ENCODE results near the gene ZBTB46.

Gene ZBTB46

DNA sequence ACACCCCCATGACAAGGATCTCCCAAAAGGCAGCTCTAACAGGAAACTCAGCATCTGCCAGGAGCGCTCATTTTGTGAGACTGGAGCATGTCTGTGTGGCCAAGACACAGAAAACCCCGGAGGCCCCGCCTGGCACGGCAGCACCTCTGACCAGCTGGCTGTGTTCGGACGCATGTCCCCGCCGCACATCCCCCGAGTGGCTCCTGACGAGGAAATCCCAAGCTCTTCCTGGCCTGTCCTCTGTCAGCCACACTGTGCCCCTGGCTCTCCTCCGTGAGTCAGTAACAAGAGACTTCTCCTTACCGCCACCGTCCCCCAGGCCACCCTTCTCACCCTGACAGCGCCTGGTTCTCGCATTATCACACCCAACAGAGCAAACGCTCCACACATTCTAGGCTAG, 77.1 kb downstream of the ZBTB46 start:
- Histone ChIP-seq H3K4me1 (ENCODE audit: control insufficient read depth in 1 of 2, insufficient read depth in 2 of 2, low read length in 2 of 2) (no peaks in the 10 kb centered on the region), H3K36me3 (ENCODE audit: control insufficient read depth in 1 of 2, insufficient read depth in 2 of 2, low read length in 2 of 2) (peaks cover 0 to 7% of the 10 kb centered on the region in 2 donors), H3K4me3 (ENCODE audit: low read depth in 1 of 2, low read length in 2 of 2) (no peak overlapping the region), H3K9me3 (ENCODE audit: control insufficient read depth in 1 of 2, low read length in 2 of 2) (no peaks in the 10 kb centered on the region), H3K27me3 (ENCODE audit: low read depth, low read length) (no peaks in the 10 kb centered on the region), H3K27ac (ENCODE audit: low read length) (no peak overlapping the region)

DNA sequence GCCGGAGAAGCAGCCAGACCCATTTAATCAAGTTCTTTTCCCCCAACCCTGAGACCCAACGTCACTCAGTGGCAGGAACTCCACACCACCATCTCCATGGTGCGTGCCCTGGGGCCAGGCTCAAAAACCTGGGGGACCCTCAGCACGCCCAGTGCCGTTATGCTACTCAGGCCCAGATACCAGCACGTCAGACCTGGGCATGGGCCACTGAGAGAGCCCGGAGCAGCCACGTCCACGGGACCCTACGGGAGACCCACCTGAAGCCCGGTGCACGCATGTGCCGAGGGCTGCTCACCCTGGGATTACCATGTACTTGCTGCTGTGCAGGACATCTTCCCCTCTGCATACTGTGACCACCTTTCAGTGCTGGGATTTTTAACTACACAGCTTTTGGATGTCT, 77.7 kb downstream of the ZBTB46 start:
- Histone ChIP-seq H3K27me3 (ENCODE audit: low read depth, low read length) (no peaks in the 10 kb centered on the region), H3K4me3 (ENCODE audit: low read depth in 1 of 2, low read length in 2 of 2) (no peak overlapping the region), H3K9me3 (ENCODE audit: control insufficient read depth in 1 of 2, low read length in 2 of 2) (no peaks in the 10 kb centered on the region), H3K36me3 (ENCODE audit: control insufficient read depth in 1 of 2, insufficient read depth in 2 of 2, low read length in 2 of 2) (peaks cover 0 to 7% of the 10 kb centered on the region in 2 donors), H3K27ac (ENCODE audit: low read length) (no peak overlapping the region), H3K4me1 (ENCODE audit: control insufficient read depth in 1 of 2, insufficient read depth in 2 of 2, low read length in 2 of 2) (no peaks in the 10 kb centered on the region)

DNA sequence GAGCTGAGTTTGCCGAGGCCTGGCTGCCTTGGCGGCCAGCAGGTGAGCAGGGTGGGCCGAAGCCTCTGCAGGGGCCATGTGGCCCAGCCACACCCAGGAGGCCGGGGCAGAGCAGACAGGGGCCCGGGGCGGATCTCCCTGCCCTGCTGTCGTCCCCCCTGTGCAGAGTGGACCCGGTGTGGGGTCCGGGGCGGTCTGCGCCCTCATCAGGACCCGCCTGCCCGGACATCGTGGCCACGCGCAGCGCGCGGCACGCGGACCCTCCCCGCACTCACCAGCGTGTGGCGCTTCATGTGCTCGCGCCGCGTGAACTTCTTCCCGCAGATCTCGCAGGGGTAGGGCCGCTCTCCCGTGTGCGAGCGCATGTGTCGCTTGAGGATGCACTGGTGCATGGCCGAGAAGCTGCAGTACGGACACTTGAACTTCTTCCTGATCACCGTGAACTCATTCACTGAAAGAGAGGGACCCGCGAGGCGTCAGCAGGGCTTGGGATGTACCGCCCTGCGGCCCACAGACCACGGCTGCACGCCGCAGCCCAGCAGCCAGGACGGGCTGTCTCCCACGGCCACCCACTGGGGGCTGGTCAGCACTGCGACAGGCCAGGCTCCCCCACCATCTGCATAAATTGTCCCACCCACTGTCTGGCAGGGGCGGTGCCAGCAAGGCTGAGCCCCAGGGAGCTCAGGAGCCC, 78.5 kb downstream of the ZBTB46 start:
- Histone ChIP-seq H3K27ac (ENCODE audit: low read length) (no peak overlapping the region), H3K27me3 (ENCODE audit: low read depth, low read length) (no peaks in the 10 kb centered on the region), H3K9me3 (ENCODE audit: control insufficient read depth in 1 of 2, low read length in 2 of 2) (no peaks in the 10 kb centered on the region), H3K4me1 (ENCODE audit: control insufficient read depth in 1 of 2, insufficient read depth in 2 of 2, low read length in 2 of 2) (no peaks in the 10 kb centered on the region), H3K4me3 (ENCODE audit: low read depth in 1 of 2, low read length in 2 of 2) (no peak overlapping the region), H3K36me3 (ENCODE audit: control insufficient read depth in 1 of 2, insufficient read depth in 2 of 2, low read length in 2 of 2) (peaks cover 0 to 7% of the 10 kb centered on the region in 2 donors)

DNA sequence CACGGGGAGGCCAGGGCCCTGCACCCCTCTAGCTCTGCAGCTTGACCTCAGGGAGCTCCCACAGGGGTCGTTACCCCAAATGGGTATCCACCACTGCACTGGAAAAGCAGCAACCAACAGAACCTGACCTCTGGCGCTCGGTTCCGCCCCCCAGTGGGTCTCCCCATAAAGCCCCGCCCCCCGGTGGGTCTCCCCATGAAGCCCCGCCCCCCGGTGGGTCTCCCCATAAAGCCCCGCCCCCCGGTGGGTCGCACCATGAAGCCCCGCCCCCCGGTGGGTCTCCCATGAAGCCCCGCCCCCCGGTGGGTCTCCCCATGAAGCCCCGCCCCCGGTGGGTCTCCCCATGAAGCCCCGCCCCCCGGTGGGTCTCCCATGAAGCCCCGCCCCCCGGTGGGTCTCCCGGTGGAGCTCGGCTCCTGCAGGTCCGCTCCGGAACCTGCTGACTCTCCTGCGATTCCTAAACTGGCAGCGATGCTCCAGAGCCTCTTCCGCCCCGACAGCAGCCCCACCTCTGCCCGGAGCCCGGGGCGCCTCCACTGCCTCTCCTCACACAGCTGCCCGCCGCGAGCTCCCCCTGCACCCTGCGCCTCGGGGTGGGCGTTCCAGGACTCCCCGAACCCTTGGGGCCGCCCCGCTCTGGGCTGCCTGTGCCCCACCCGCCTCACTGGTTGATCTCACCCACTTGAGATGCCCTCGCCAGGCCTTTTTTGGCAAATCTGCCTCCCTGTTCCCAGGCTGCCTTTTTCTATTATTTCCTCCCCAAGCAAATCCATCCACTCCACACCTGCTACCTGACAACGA, 79.4 kb downstream of the ZBTB46 start:
- Histone ChIP-seq H3K27ac (ENCODE audit: low read length) (no peak overlapping the region), H3K9me3 (ENCODE audit: control insufficient read depth in 1 of 2, low read length in 2 of 2) (no peaks in the 10 kb centered on the region), H3K27me3 (ENCODE audit: low read depth, low read length) (no peaks in the 10 kb centered on the region), H3K36me3 (ENCODE audit: control insufficient read depth in 1 of 2, insufficient read depth in 2 of 2, low read length in 2 of 2) (peaks cover 0 to 7% of the 10 kb centered on the region in 2 donors), H3K4me1 (ENCODE audit: control insufficient read depth in 1 of 2, insufficient read depth in 2 of 2, low read length in 2 of 2) (no peaks in the 10 kb centered on the region), H3K4me3 (ENCODE audit: low read depth in 1 of 2, low read length in 2 of 2) (no peak overlapping the region)

DNA sequence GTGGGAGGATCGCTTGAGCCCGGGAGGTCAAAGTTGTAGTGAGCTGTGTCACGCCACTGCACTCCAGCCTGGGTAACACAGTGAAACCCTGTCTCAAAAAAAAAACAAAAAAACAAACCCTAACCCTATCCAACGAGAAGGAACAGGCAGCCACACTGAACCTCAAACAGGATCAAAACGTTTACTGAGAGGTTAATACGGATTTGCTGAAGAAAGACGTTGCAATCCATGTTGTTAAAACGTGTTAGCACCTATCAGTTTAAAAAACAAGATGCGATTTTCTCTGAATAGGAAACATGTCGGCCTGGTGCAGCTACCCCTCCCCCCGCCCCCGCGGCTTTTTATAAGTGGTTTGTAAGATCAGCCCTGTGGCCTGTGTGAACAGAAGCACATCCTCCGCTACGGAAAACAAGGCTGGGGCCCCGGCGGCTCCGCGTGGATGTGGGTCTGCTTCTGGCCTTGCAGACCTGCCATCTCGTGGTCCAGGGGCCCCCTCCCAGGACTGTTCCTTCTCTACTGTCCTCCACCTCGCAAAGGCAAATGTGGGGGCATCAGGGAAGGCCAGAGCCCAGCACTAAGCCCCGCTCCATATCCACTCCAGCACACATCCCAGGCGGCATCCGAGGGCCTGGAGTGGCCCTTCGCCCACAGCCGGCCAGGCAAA, 80.1 kb downstream of the ZBTB46 start:
- Histone ChIP-seq H3K9me3 (ENCODE audit: control insufficient read depth in 1 of 2, low read length in 2 of 2) (no peaks in the 10 kb centered on the region), H3K4me1 (ENCODE audit: control insufficient read depth in 1 of 2, insufficient read depth in 2 of 2, low read length in 2 of 2) (no peaks in the 10 kb centered on the region), H3K4me3 (ENCODE audit: low read depth in 1 of 2, low read length in 2 of 2) (no peak overlapping the region), H3K27ac (ENCODE audit: low read length) (no peak overlapping the region), H3K36me3 (ENCODE audit: control insufficient read depth in 1 of 2, insufficient read depth in 2 of 2, low read length in 2 of 2) (peaks cover 0 to 10% of the 10 kb centered on the region in 2 donors), H3K27me3 (ENCODE audit: low read depth, low read length) (no peaks in the 10 kb centered on the region)

DNA sequence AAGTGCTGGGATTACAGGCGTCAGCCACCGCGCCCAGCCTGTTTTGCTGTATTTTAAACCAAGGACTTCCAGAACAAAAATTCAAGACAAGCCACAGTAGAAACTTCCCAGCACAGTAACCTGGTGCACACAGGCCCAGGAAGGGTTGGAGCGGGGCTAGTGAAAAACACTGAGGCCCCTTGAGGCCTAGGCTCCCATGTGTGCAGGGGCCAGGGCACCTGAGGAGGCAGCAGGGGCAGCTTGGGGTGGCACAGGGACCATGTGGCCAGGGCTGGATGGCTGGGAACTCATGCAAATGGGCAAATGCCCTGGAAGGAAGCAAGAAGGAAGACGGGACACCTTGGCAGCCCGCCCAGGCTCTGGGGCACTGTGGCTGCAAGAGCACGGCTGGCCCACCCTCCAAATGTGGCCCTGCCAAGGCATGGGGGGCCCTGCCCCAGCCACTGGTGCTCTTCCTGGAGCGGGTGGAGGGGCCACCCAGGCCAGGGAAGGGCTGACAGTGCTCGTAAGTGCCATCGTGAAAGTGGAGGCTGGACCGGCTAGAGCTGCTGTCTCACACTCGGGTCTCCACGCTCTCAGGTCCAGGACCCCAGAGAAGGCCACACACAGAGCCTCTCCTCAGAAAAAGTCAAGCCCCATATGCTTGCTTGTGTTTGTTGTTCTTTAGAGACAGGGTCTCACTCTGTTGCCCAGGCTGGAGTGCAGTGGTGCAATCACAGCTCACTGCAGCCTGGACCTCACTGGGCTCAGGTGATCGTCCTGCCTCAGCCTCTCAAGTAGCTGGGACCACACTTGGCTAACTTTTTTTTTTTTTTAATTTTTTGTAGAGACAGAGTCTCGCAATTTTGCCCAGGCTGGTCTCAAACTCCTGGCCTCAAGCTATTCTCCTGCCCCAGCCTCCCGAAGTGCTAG, 81.2 kb downstream of the ZBTB46 start:
- Histone ChIP-seq H3K36me3 (ENCODE audit: control insufficient read depth in 1 of 2, insufficient read depth in 2 of 2, low read length in 2 of 2) (peaks cover 0 to 18% of the 10 kb centered on the region in 2 donors), H3K27me3 (ENCODE audit: low read depth, low read length) (no peaks in the 10 kb centered on the region), H3K9me3 (ENCODE audit: control insufficient read depth in 1 of 2, low read length in 2 of 2) (no peaks in the 10 kb centered on the region), H3K4me3 (ENCODE audit: low read depth in 1 of 2, low read length in 2 of 2) (no peak overlapping the region), H3K4me1 (ENCODE audit: control insufficient read depth in 1 of 2, insufficient read depth in 2 of 2, low read length in 2 of 2) (no peaks in the 10 kb centered on the region), H3K27ac (ENCODE audit: low read length) (no peak overlapping the region)

DNA sequence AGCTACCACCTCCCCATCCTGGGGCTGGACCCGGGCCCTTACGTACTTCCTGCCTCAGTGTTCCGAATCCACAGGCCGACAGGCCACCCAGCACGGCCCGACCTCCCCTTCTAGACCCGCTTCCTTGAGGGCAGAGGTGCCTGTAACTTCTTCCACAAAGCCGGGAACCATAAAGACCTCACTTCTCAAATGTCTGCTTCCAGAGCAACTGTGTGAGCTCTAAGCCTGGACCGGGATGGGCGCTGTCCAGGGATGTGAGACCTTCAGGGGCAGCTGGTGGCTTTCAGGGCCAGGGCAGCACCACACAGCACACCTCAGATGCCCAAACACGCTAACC, 82.2 kb downstream of the ZBTB46 start:
- H3K36me3 ChIP-seq (ENCODE audit: control insufficient read depth in 1 of 2, insufficient read depth in 2 of 2, low read length in 2 of 2), result peaks cover 0 to 18% of the 10 kb centered on the region in 2 donors
- no peaks in the 10 kb centered on the region for H3K9me3 ChIP-seq (ENCODE audit: control insufficient read depth in 1 of 2, low read length in 2 of 2)
- no peak overlapping the region for H3K27ac ChIP-seq (ENCODE audit: low read length)
- no peak overlapping the region for H3K4me3 ChIP-seq (ENCODE audit: low read depth in 1 of 2, low read length in 2 of 2)
- no peaks in the 10 kb centered on the region for H3K4me1 ChIP-seq (ENCODE audit: control insufficient read depth in 1 of 2, insufficient read depth in 2 of 2, low read length in 2 of 2)
- no peaks in the 10 kb centered on the region for H3K27me3 ChIP-seq (ENCODE audit: low read depth, low read length)

DNA sequence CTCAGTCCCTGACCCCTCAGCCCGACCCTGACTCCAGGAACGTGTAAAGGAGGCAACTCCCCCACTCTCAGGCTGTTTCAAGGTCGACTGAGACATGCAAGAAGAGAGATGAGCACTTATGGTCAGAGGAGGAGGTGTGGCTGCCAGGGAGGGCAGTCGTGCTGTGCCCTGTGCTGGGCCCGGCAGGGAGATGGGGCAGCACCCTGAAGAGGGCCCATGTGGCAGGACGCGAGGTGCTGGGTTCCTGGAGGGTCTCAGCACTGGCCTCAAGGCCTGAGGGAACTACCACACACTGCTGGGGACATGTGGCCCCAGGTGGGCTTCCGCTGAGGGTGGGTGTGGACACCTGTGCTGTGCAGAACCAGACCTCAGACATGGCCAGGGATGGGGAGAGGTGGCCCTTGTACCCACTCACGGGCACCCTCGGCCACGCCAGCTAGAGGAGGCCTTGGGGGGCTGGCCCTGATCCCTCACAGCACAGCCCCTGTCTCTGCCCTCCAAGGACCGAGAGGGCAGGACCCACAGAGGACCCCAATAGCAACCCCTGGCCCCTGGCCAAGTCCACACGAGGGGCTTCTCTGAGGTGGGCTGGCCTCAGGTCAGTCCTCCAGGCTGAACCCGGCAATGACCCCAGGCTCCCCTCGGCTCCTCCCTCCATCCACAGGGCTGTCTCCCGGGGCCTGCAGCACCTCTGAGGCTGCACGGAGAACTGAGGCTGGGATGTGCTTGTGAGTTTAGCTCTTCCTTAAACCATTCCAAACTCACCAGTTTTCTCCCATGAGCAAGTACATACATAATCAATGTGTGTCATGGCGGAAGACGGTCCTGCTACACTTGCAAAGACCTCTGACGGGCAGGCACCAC, 82.8 kb downstream of the ZBTB46 start:
- H3K36me3 ChIP-seq (ENCODE audit: control insufficient read depth in 1 of 2, insufficient read depth in 2 of 2, low read length in 2 of 2), result peaks cover 0 to 22% of the 10 kb centered on the region in 2 donors
- no peak overlapping the region for H3K27ac ChIP-seq (ENCODE audit: low read length)
- H3K9me3 ChIP-seq (ENCODE audit: control insufficient read depth in 1 of 2, low read length in 2 of 2), result no peaks in the 10 kb centered on the region
- H3K27me3 ChIP-seq (ENCODE audit: low read depth, low read length), result no peaks in the 10 kb centered on the region
- no peak overlapping the region for H3K4me3 ChIP-seq (ENCODE audit: low read depth in 1 of 2, low read length in 2 of 2)
- H3K4me1 ChIP-seq (ENCODE audit: control insufficient read depth in 1 of 2, insufficient read depth in 2 of 2, low read length in 2 of 2), result no peaks in the 10 kb centered on the region

DNA sequence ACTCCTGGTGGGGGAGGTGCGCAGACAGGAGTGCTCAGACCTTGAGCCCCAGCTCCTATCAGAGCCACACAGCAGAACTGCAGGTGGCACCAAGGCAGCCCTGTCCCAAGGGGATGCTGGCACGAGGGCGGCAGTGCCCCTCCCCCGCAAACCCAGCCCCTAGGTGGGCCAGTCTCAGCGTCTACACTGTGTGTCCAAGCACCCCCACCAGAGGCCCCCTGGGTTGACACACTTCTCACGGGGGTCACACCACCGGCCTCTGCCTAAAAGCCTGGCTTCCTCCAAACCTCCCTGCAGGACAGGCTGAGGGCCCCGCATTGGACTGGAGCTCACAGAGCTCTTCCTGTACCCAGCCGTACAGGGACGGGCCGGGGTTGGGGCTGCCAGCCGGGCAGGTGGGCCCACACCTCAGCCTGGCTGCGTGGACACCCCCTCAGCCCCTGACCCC, 83.4 kb downstream of the ZBTB46 start:
- no peak overlapping the region for H3K27ac ChIP-seq (ENCODE audit: low read length)

DNA sequence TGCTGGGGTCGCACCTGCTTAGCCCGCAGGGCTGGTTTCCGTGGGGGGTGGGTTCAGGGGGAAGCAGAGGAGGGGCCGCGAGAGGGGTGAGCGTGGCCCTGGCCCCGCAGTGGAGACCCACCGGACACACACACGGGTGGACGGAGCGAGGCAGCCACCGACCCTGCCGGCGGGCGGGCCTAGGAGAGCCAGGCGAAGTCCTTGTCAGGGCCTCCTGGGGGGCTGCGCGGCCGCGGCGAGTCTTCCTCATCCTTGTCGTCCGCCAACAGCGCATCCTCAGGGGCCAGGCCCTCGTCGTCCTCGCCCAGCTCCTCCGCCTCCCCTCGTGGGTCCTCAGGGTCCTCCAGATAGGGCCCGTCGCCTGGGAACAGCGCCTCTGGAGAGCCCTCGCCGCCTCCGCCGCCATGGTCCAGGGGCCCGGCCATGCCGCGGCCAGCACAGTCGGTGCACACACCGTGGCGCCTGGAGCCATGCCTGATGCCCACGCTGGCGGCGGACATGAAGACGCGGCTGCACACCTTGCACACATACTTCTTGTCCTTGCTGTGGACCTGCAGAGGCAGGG, 84.2 kb downstream of the ZBTB46 start:
- Histone ChIP-seq H3K36me3 (ENCODE audit: control insufficient read depth in 1 of 2, insufficient read depth in 2 of 2, low read length in 2 of 2) (peaks cover 0 to 23% of the 10 kb centered on the region in 2 donors), H3K27me3 (ENCODE audit: low read depth, low read length) (no peaks in the 10 kb centered on the region), H3K27ac (ENCODE audit: low read length) (no peak overlapping the region), H3K9me3 (ENCODE audit: control insufficient read depth in 1 of 2, low read length in 2 of 2) (no peaks in the 10 kb centered on the region), H3K4me3 (ENCODE audit: low read depth in 1 of 2, low read length in 2 of 2) (no peak overlapping the region), H3K4me1 (ENCODE audit: control insufficient read depth in 1 of 2, insufficient read depth in 2 of 2, low read length in 2 of 2) (peaks cover 0 to 6% of the 10 kb centered on the region in 2 donors)

More for the DNA sequence above, 83.4 kb downstream of the ZBTB46 start:
- no peaks in the 10 kb centered on the region for H3K4me1 ChIP-seq (ENCODE audit: control insufficient read depth in 1 of 2, insufficient read depth in 2 of 2, low read length in 2 of 2)
- no peaks in the 10 kb centered on the region for H3K9me3 ChIP-seq (ENCODE audit: control insufficient read depth in 1 of 2, low read length in 2 of 2)
- H3K27me3 ChIP-seq (ENCODE audit: low read depth, low read length), result no peaks in the 10 kb centered on the region
- H3K36me3 ChIP-seq (ENCODE audit: control insufficient read depth in 1 of 2, insufficient read depth in 2 of 2, low read length in 2 of 2), result peaks cover 0 to 22% of the 10 kb centered on the region in 2 donors
- no peak overlapping the region for H3K4me3 ChIP-seq (ENCODE audit: low read depth in 1 of 2, low read length in 2 of 2)

All from muscle layer of duodenum (tissue), 2 donors.